Muscle of leg (tissue), 11 donors: ENCODE measurements around the gene ZRANB3. TPM values are rescaled to one million over a fixed set of nuclear protein-coding genes. Genes with fewer than 3 reads are reported as not detected.
"Not testable (repeated sequence)": the region's sequence is repeated elsewhere in the genome, so short reads cannot be mapped to it uniquely, and the experiment has no call there.

ENCODE experiments used
- DNase-seq: peaks from one replicate; pipeline ENCODE4 v3.0.0; 2013
- H3K27ac ChIP-seq: one replicate; pipeline ENCODE4 v1.5.1; 2013; ENCODE audit warnings: mild to moderate bottlenecking, low read length, control low read depth
- H3K27me3 ChIP-seq: one replicate; pipeline ENCODE4 v1.6.1; 2013; ENCODE audit warnings: low read length; ENCODE audit not compliant: control insufficient read depth, insufficient read depth
- H3K36me3 ChIP-seq: one replicate; pipeline ENCODE4 v1.6.1; 2013; ENCODE audit warnings: low read length; ENCODE audit not compliant: control insufficient read depth, insufficient read depth
- H3K4me1 ChIP-seq: one replicate; pipeline ENCODE4 v1.6.1; 2013; ENCODE audit warnings: low read length; ENCODE audit not compliant: control insufficient read depth, insufficient read depth
- H3K4me3 ChIP-seq: one replicate; pipeline ENCODE4 v1.5.1; 2013; ENCODE audit warnings: low read length, control low read depth
- H3K9me3 ChIP-seq: replicated peaks from 2 replicates; pipeline ENCODE4 v1.6.1; 2013; ENCODE audit warnings: low read depth, low read length; ENCODE audit not compliant: control insufficient read depth
- WGBS: methylation state at CpG from one replicate; pipeline ENCODE4 v1.1.5; 2013; ENCODE audit warnings: missing lambda C conversion rate; ENCODE audit not compliant: insufficient coverage; 5-methylcytosine and 5-hydroxymethylcytosine counted together
- polyA plus RNA-seq, 8 donors: library from polyadenylated mRNA; unstranded; fragments of 120-200 nt; gene quantifications; one replicate each; pipeline versions ENCODE4 v1.2.1 to v1.2.3, GENCODE V29; 2013; ENCODE audit warnings: inconsistent platforms in 1 of 8, low replicate concordance in 1 of 8; ENCODE audit not compliant: insufficient read length in 8 of 8, insufficient read depth in 1 of 8
- total RNA-seq: library from RNA; stranded (reverse); fragments of 120-200 nt; gene quantifications from one replicate; pipeline ENCODE4 v1.2.4, GENCODE V29; 2013

The ZRANB3 gene
- total and polyA plus RNA-seq, 9 donors, result 4.9 to 9.1 (median 6.5) TPM

DNA sequence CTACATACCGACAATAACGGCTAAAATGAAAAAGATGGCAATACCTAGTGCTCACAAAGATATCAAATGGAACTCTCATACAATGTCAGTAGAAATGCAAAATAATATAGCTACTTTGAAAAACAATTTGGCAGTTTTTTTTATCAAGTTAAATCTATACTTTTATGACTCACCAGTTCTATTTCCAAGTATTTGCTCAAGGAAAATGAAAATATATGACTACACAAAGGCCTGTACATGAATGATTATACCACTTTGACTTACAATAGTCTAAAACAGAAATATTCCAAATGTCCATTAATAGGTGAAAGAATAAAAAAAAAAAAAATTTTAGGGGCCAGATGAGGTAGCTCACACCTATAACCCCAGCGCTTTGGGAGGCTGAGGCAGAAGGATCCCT, 219.8 kb downstream of the ZRANB3 start:
- H3K9me3 ChIP-seq, result peaks cover 2% of the 10 kb centered on the region
- no peaks in the 10 kb centered on the region for H3K36me3 ChIP-seq
- H3K27ac ChIP-seq, result no peak overlapping the region
- no peaks in the 10 kb centered on the region for H3K4me1 ChIP-seq
- WGBS, result 100% methylated on average over 1 of the region's 3 CpGs
- no peaks in the 10 kb centered on the region for H3K27me3 ChIP-seq
- no peak overlapping the region for H3K4me3 ChIP-seq
- no peak for DNase-seq

DNA sequence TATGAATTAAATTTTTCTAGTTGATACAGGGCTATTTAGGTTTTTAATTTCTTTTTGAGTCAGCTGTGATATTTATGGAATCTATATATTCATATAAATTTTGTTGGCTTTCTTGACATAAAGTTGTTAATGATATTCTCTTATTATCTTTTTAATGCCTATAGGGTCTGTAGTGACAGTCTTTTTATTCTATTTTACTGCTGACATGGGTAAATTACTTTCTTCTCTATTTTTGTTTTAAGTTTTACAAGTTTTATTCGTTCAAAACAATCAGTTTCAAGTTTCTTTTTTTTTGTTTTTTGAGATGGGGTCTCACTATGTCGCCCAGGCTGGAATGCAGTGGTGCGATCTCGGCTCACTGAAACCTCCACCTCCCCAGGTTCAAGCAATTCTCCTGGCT, 226.3 kb downstream of the ZRANB3 start:
- no peaks in the 10 kb centered on the region for H3K4me1 ChIP-seq
- no CpG with 5 or more reads among the region's 4 CpGs for WGBS
- no peak for DNase-seq

DNA sequence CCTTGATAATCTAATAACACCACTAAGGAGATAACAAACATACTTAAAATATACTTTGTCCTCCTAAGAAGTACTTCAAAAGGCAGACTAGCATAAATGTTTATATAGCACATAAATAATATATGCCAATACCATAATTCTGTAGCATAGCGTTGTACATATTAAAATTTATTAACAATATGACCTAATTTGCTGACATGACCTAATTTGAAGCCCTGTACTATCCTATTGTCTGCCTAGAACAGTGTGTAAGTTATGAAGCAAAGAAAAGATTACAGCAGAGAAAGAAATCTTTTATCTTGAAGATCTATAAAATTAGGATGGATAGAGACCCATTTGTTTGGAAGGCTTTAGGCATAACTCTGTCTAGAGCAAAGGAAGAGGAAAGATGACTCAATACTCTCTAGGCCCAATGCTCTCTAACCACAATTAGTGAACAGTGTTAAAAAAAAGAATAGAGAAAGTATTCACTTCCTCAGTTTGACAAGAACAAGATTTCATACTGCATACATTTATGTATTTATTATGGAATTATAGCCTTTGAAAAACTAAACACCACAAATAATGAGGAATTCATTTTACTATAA, 231.3 kb downstream of the ZRANB3 start:
- Histone ChIP-seq H3K4me3 (no peak overlapping the region), H3K27me3 (no peaks in the 10 kb centered on the region), H3K27ac (no peak overlapping the region), H3K9me3 (peaks cover 7% of the 10 kb centered on the region), H3K36me3 (peaks cover 7% of the 10 kb centered on the region), H3K4me1 (no peaks in the 10 kb centered on the region)
- no CpG with 5 or more reads among the region's 1 CpG for WGBS
- DNase-seq, result no peak

More for the DNA sequence above, 226.3 kb downstream of the ZRANB3 start:
- Histone ChIP-seq H3K27me3 (no peaks in the 10 kb centered on the region), H3K9me3 (peaks cover 2% of the 10 kb centered on the region), H3K27ac (no peak overlapping the region), H3K36me3 (no peaks in the 10 kb centered on the region), H3K4me3 (no peak overlapping the region)

DNA sequence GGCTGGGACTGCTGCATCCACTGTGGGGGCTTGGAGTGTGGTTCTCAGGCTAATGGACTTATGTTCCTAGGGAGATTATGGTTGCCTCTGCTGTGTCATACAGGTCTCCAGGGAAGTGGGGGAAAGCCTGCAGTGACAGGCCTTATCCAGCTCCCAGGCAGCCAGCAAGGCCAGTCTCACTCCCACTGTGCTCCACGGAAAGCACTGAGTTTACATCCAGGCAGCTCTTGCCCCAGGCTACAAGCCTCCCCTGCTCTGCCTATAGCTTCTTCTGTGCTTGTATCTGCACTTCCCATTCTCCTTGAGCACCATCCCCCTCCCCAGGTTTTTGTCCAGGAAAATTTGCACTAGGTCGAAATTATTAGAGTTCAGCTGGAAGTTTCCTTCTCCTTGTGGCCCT, 231.9 kb downstream of the ZRANB3 start:
- Histone ChIP-seq H3K9me3 (peaks cover 7% of the 10 kb centered on the region), H3K4me1 (no peaks in the 10 kb centered on the region), H3K27ac (no peak overlapping the region), H3K4me3 (no peak overlapping the region), H3K27me3 (no peaks in the 10 kb centered on the region), H3K36me3 (peaks cover 7% of the 10 kb centered on the region)
- no peak for DNase-seq
- WGBS, result 92% methylated on average over 1 of the region's 2 CpGs

DNA sequence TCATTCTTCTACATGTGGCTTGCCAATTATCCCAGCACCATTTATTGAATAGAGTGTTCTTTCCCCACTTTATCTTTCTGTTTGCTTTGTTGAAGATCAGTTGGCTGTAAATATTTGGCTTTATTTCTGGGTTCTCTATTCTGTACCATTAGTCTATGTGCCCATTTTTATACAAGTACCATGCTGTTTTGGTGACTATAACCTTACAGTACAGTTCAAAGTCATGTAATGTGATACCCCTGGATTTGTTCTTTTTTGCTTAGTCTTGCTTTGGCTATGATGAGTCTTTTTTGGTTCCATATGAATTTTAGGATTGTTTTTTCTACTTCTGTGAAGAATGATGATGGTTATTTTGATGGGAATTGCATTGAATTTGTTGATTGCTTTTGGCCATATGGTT, 243.9 kb downstream of the ZRANB3 start:
- not testable (repeated sequence) for DNase-seq, H3K36me3 ChIP-seq, H3K4me3 ChIP-seq, H3K27me3 ChIP-seq, H3K9me3 ChIP-seq, H3K4me1 ChIP-seq, H3K27ac ChIP-seq

DNA sequence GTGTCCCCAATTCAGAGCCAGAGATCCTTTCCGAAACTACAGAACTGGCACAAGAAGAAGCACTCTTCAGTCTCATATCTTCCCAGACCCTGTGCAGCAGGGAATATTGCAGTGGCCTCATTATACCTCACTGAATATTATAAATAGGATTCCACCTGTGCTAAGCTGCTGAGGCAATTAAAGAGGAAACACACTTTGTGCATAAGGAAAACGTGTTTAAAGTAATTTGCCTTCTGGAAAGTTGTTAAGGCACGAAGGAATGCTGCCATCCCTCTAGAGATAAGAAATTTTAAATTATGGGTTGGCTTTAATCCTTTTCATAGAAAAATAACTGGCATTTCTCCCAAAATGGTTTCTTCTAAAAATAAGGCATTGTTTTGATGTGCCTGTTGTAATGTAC, 245.6 kb downstream of the ZRANB3 start:
- Histone ChIP-seq H3K4me3 (no peak overlapping the region), H3K27me3 (no peaks in the 10 kb centered on the region), H3K36me3 (no peaks in the 10 kb centered on the region), H3K9me3 (peaks cover 3% of the 10 kb centered on the region), H3K4me1 (no peaks in the 10 kb centered on the region), H3K27ac (no peak overlapping the region)
- DNase-seq, result no peak
- WGBS, result no CpG with 5 or more reads among the region's 3 CpGs

DNA sequence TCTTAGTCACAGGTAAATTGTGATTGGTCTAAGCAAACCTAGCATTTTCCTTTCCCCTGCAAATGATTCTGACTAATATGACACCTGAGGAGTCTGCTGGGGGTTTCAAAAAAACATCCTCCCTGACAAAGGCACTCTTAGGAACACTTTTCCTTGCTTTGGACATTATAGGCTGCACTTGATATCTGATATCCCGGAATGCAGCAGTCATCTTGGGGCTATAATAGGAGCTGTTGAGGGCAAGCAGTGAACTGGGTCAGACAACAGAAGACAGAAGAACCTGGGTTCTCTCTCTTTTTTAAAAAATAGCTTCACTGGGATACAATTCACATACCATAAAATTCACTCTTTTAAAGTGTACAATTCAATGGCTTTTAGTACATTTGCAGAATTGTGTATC, 249.6 kb downstream of the ZRANB3 start:
- H3K27me3 ChIP-seq, result no peaks in the 10 kb centered on the region
- no peaks in the 10 kb centered on the region for H3K4me1 ChIP-seq
- no peaks in the 10 kb centered on the region for H3K9me3 ChIP-seq
- WGBS, result no CpG with 5 or more reads among the region's 1 CpG
- no peak overlapping the region for H3K27ac ChIP-seq
- no peak overlapping the region for H3K4me3 ChIP-seq
- no peaks in the 10 kb centered on the region for H3K36me3 ChIP-seq
- DNase-seq, result peak; percentile 4

DNA sequence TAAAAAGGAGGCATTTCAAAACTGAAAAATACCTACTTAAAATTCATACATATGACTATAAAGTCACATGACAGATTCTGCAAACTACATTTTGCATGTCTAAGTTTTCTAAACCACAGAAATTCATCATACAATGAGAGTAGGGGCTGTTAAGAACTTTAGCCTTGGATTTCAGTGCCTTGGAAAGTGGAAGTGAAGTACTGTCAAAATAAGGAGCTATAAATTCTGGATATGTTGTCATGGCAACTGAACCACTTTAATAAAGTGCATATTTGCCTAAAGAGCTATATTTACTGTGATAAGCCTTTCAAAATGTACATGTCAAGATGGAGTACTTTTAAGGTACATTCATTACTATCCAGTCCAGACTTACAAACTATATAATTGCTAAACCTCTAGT, 251.8 kb downstream of the ZRANB3 start:
- DNase-seq, result no peak
- Histone ChIP-seq H3K9me3 (no peaks in the 10 kb centered on the region), H3K36me3 (no peaks in the 10 kb centered on the region), H3K27me3 (no peaks in the 10 kb centered on the region), H3K4me1 (no peaks in the 10 kb centered on the region), H3K4me3 (no peak overlapping the region), H3K27ac (no peak overlapping the region)

DNA sequence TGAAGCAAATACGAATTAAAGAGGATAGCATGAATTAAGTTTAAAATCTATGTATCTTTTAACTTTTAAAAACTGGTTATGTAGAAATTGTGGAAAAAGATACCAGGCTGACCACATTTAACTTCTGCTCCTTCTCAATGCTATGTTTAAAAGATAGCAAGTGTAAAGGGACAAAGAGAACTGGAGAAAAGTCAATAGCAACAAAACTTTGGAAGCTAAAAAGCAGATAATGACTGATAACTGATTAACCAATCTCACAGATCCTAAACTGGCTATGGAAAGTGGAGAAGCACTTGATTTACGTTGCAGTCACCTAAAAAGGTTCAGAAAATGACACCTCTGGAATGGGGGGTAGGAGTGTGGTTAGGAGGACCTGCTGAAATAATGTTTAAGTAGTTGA, 254.5 kb downstream of the ZRANB3 start:
- WGBS, result no CpG with 5 or more reads among the region's 2 CpGs
- no peaks in the 10 kb centered on the region for H3K4me1 ChIP-seq
- H3K36me3 ChIP-seq, result no peaks in the 10 kb centered on the region
- H3K27ac ChIP-seq, result no peak overlapping the region
- H3K9me3 ChIP-seq, result no peaks in the 10 kb centered on the region
- no peak for DNase-seq
- no peak overlapping the region for H3K4me3 ChIP-seq
- H3K27me3 ChIP-seq, result no peaks in the 10 kb centered on the region

DNA sequence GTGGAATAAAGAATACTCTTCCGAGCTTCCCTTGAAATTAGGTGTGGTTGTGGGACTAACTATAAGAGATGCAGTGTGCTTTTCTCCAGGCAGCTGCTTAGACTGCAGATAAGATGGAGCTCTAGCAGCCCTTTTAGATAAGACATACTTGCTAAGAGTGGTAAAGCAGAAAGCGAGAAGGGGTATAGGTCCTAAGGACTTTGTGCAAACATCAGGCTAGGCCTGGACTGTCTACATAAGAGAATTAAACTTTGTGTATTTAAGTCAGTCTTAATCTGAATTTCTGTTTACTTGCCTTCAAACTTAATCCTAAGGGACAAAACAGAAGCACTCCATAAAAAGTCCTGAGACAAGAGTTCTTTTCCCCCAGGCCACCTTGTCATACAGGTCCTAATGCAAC, 260.0 kb downstream of the ZRANB3 start:
- Histone ChIP-seq H3K27ac (no peak overlapping the region), H3K4me3 (no peak overlapping the region), H3K27me3 (no peaks in the 10 kb centered on the region), H3K36me3 (no peaks in the 10 kb centered on the region), H3K4me1 (no peaks in the 10 kb centered on the region), H3K9me3 (no peaks in the 10 kb centered on the region)
- DNase-seq, result no peak
- WGBS, result 100% methylated on average over 1 of the region's 2 CpGs

DNA sequence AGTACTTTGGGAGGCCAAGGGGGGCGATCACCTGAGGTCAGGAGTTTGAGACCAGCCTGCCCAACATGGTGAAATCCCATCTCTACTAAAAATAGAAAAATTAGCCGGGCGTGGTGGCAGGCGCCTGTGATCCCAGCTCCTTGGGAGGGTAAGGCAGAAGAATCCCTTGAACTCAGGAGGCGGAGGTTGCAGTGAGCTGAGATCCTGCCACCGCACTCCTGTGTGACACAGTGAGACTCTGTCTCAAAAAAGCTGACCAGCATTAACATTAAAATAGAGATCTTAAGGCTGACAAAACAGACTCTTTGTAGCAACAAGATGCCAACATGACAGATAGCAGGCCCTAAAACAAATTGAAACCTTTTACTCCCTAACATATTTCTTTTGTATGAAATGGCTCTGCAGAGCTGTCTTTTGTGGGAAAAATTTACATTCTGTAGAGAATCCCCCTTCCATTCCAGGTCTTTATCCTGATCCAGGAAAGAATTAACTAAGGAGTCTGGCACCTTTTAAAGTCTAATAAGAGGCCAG, 265.0 kb downstream of the ZRANB3 start:
- Histone ChIP-seq H3K27me3 (no peaks in the 10 kb centered on the region), H3K4me1 (no peaks in the 10 kb centered on the region), H3K27ac (no peak overlapping the region), H3K4me3 (no peak overlapping the region), H3K9me3 (no peaks in the 10 kb centered on the region), H3K36me3 (no peaks in the 10 kb centered on the region)
- DNase-seq, result no peak
- WGBS, result 89% methylated on average over 5 of the region's 6 CpGs
